GM23338 (cell line): ENCODE data around the gene DNAJC6.

Source experiments
- CREB1 ChIP-seq: fragments of 250-450 bp; sonication (Bioruptor Pico); IDR thresholded peaks from 2 replicates; pipeline ENCODE4 v1.5.0; 2020; ENCODE audit warnings: low read depth, mild to moderate bottlenecking, moderate library complexity
- EZH2phosphoT487 ChIP-seq: fragments of 200-600 bp; sonication (generic); IDR thresholded peaks from one replicate; pipeline ENCODE4 v1.8.1; 2018; ENCODE audit warnings: antibody characterized with exemption; ENCODE audit not compliant: unreplicated experiment
- POLR2AphosphoS5 ChIP-seq: IDR thresholded peaks from 2 replicates; pipeline ENCODE4 v1.6.1; 2016; ENCODE audit warnings: antibody characterized with exemption, low read depth
- TF ChIP-seq, protein P1 (sequence below), 2 experiments: fragments of 200-600 bp in 1 of 2; sonication (generic) in 1 of 2; conservative IDR thresholded peaks; 2 replicates each; pipeline versions ENCODE4 v1.5.1 to v1.6.1; 2016 to 2017; ENCODE audit warnings: antibody characterized with exemption in 2 of 2, low read depth in 2 of 2, mild to moderate bottlenecking in 2 of 2, moderate library complexity in 1 of 2
- TF ChIP-seq, protein P2 (sequence below): IDR thresholded peaks from one replicate; pipeline ENCODE4 v1.6.1; 2018; ENCODE audit warnings: antibody characterized with exemption; ENCODE audit not compliant: unreplicated experiment

DNA sequence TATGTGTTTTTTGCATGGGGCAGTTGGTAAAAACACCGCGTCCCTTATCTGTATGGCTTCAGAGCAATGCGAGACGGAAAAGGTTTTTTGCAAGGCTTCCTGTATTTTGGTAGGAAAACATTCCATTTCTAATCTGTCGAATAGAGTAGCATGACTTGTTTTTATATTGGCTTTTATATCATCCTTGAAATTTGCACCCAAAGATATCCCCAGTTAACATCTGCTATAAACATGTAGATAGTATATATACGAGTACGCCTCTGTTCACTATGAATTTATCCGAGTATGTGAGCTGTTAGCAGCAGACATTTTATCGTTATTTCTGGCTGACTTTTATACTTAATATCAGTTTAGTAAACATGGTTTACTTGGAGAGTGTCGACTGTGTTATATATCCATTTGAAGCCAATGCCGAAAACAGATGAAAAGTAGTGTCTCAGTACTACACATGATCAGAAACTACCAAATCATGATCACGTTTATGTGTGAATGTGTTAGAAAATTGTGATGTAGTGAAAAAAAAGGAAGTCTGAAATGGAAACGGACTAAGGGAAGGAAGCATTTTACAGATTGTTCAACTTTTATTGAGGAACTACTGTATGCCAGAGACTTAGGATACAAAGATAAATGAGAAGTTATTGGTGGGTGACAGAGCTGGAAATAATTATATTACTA, 112.1 kb downstream of the DNAJC6 start:
- TF ChIP-seq, protein P1, sequence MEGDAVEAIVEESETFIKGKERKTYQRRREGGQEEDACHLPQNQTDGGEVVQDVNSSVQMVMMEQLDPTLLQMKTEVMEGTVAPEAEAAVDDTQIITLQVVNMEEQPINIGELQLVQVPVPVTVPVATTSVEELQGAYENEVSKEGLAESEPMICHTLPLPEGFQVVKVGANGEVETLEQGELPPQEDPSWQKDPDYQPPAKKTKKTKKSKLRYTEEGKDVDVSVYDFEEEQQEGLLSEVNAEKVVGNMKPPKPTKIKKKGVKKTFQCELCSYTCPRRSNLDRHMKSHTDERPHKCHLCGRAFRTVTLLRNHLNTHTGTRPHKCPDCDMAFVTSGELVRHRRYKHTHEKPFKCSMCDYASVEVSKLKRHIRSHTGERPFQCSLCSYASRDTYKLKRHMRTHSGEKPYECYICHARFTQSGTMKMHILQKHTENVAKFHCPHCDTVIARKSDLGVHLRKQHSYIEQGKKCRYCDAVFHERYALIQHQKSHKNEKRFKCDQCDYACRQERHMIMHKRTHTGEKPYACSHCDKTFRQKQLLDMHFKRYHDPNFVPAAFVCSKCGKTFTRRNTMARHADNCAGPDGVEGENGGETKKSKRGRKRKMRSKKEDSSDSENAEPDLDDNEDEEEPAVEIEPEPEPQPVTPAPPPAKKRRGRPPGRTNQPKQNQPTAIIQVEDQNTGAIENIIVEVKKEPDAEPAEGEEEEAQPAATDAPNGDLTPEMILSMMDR (conservative IDR thresholded peaks at IDR 0.05; ENCODE audit: low read depth in 2 of 2), result no peak
- TF ChIP-seq CREB1 (CRISPR knock-in tag) (no peak), POLR2AphosphoS5 (no peak), EZH2phosphoT487 (no peak)
- TF ChIP-seq, protein P2, sequence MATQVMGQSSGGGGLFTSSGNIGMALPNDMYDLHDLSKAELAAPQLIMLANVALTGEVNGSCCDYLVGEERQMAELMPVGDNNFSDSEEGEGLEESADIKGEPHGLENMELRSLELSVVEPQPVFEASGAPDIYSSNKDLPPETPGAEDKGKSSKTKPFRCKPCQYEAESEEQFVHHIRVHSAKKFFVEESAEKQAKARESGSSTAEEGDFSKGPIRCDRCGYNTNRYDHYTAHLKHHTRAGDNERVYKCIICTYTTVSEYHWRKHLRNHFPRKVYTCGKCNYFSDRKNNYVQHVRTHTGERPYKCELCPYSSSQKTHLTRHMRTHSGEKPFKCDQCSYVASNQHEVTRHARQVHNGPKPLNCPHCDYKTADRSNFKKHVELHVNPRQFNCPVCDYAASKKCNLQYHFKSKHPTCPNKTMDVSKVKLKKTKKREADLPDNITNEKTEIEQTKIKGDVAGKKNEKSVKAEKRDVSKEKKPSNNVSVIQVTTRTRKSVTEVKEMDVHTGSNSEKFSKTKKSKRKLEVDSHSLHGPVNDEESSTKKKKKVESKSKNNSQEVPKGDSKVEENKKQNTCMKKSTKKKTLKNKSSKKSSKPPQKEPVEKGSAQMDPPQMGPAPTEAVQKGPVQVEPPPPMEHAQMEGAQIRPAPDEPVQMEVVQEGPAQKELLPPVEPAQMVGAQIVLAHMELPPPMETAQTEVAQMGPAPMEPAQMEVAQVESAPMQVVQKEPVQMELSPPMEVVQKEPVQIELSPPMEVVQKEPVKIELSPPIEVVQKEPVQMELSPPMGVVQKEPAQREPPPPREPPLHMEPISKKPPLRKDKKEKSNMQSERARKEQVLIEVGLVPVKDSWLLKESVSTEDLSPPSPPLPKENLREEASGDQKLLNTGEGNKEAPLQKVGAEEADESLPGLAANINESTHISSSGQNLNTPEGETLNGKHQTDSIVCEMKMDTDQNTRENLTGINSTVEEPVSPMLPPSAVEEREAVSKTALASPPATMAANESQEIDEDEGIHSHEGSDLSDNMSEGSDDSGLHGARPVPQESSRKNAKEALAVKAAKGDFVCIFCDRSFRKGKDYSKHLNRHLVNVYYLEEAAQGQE, result no peak
